ENCODE measurements around the gene SZRD1.

- TF ChIP-seq POLR2AphosphoS5 (IDR thresholded peaks at IDR 0.05; ENCODE audit: low read depth, low read length): no peak
- no peak for TF ChIP-seq REST (IDR thresholded peaks at IDR 0.05; ENCODE audit: insufficient read depth in 1 of 2, low read depth in 2 of 2, low read length in 2 of 2)
Observed at GRCh38 chr1:16413191-16413590, 46.1 kb downstream of the SZRD1 start.
